Uterus (tissue), 4 donors: ENCODE data around the gene FAM217B. TPM values are rescaled to one million over a fixed set of nuclear protein-coding genes. Genes with fewer than 3 reads are reported as not detected.

Source experiments
- DNase-seq, 2 donors: peaks; one replicate each; pipeline ENCODE4 v3.0.0-alpha.2; 2019 to 2020
- H3K27ac ChIP-seq, 2 donors: fragments of 200-600 bp; sonication (generic); 1 replicate in 1 of 2; 2 replicates in 1 of 2; pipeline ENCODE4 v1.5.1; 2016 to 2018
- H3K27me3 ChIP-seq, 2 donors: fragments of 200-600 bp; sonication (generic); one replicate each; pipeline ENCODE4 v1.5.1; 2018 to 2019; ENCODE audit warnings: control low read depth in 1 of 2
- H3K36me3 ChIP-seq, 2 donors: fragments of 200-600 bp; sonication (generic); one replicate each; pipeline ENCODE4 v1.5.1; 2019; ENCODE audit warnings: control low read depth in 1 of 2
- H3K4me1 ChIP-seq, 2 donors: fragments of 200-600 bp; sonication (generic); one replicate each; pipeline ENCODE4 v1.5.1; 2018 to 2019; ENCODE audit warnings: control low read depth in 1 of 2
- H3K4me3 ChIP-seq, 2 donors: fragments of 200-600 bp; sonication (generic); 1 replicate in 1 of 2; 2 replicates in 1 of 2; pipeline ENCODE4 v1.5.1; 2018 to 2019; ENCODE audit warnings: mild to moderate bottlenecking in 1 of 2
- H3K9me3 ChIP-seq, 2 donors: fragments of 200-600 bp; sonication (generic); one replicate each; pipeline ENCODE4 v1.5.1; 2019; ENCODE audit warnings: control low read depth in 1 of 2
- POLR2A ChIP-seq, 2 donors: fragments of 450-650 bp; IDR thresholded peaks; one replicate each; pipeline ENCODE4 v1.6.1; 2016; ENCODE audit warnings: antibody characterized with exemption in 2 of 2, mild to moderate bottlenecking in 1 of 2, moderate library complexity in 1 of 2
- intact Hi-C: fragments of 100-400 bp; cut with DNase I; formaldehyde crosslinking; loops from one replicate; pipeline ENCODE4 v1.15.1; 2023; ENCODE audit warnings: low total_unique reads
- total RNA-seq, 4 donors: library from RNA; depleted of rRNA in 3 of 4; stranded (reverse); fragments of >200 nt in 3 of 4; gene quantifications; one replicate each; pipeline versions ENCODE4 v1.1.0 to v1.2.4, GENCODE V29; 2014 to 2023
- TF ChIP-seq, protein P1 (sequence below), 4 experiments: fragments of 200-600 bp in 2 of 4; fragments of 450-650 bp in 2 of 4; sonication (generic) in 2 of 4; IDR thresholded peaks; one replicate each; pipeline ENCODE4 v1.5.1; 2016 to 2019; ENCODE audit warnings: antibody characterized with exemption in 4 of 4, mild to moderate bottlenecking in 2 of 4, moderate library complexity in 1 of 4
- donor health status: DM: yes; HTN: yes; CAD: no.

The FAM217B gene
- total RNA-seq, 4 donors from 2014 or later, result 12.9 to 22.5 (median 14.5) TPM

DNA sequence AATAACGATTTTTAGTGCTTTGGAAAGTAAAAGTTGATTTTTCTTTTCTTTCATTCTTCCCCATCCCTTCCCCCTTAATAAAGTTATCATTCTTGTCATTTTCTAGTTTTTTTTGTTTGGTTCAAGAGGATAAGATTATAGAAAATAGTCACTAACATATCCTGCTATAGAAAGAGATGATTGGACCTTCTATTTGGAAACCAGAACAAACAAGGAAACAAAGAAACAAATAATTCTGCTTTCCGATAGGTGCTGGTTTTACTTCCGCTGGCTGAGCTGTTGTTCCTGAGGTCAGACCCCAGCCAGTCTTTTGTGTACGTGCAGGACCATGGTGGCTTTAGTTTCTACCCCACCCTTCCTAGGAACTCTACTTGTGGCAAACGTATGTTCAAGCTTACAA lies 17.9 kb downstream of the FAM217B start, which contains the start of gene CDH26:
Gene CDH26, plus strand, starts transcription at position 301 of the 400 bp plus-strand sequence. CDS start 304 bp downstream, outside the sequence.
- Histone ChIP-seq H3K36me3 (no peaks in the 10 kb centered on the region), H3K9me3 (no peaks in the 10 kb centered on the region), H3K27me3 (no peaks in the 10 kb centered on the region), H3K4me1 (no peaks in the 10 kb centered on the region), H3K27ac (no peak within 1 kb of the TSS), H3K4me3 (no peak within 1 kb of the TSS)
- TF ChIP-seq POLR2A (IDR thresholded peaks at IDR 0.05), result no peak
- TF ChIP-seq, protein P1, sequence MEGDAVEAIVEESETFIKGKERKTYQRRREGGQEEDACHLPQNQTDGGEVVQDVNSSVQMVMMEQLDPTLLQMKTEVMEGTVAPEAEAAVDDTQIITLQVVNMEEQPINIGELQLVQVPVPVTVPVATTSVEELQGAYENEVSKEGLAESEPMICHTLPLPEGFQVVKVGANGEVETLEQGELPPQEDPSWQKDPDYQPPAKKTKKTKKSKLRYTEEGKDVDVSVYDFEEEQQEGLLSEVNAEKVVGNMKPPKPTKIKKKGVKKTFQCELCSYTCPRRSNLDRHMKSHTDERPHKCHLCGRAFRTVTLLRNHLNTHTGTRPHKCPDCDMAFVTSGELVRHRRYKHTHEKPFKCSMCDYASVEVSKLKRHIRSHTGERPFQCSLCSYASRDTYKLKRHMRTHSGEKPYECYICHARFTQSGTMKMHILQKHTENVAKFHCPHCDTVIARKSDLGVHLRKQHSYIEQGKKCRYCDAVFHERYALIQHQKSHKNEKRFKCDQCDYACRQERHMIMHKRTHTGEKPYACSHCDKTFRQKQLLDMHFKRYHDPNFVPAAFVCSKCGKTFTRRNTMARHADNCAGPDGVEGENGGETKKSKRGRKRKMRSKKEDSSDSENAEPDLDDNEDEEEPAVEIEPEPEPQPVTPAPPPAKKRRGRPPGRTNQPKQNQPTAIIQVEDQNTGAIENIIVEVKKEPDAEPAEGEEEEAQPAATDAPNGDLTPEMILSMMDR (IDR thresholded peaks at IDR 0.05), result no peak
- no peak for DNase-seq
- intact Hi-C loops, result no loop called here

DNA sequence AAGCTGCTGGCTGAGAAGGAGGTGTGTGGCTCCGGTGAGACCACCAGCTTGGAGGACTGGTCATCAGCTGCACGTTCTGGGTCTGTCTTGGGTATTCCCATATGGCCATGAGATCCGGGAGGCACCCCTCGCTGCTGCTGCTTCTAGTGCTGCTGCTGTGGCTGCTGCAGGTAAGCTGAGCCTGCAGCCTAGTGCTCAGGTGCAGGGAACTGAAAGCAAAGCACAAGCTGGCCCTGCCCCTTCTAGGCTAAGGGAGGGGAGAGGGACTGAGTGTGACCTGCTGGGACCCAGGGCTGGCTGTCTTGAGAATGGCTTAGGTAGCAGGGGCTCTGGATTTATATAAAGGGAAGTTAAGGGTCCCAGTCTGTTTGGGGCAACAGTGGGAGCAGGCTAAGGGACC lies 18.4 kb downstream of the FAM217B start:
- no peak for DNase-seq
- no peak overlapping the region for H3K4me3 ChIP-seq

DNA sequence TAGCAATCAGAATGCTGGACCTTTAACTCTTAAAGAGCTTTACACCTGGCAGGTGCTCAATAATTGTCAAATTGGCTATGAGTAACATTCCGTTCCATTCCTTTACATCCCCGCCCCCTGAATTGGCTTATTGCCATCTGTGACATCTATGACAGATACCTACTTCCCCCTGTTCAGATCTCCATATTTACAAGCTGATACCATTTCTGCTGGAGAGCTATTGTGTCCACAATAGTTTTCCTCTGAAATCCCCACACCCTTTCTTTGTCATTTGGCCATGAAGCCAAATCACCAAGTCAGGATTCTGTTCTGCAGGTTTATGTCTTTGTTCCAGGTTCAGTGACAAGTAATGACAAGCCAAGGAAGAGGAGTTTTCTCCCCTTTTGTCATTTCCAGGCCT lies 21.2 kb downstream of the FAM217B start:
- no peaks in the 10 kb centered on the region for H3K27me3 ChIP-seq
- H3K27ac ChIP-seq, result no peak overlapping the region
- no peaks in the 10 kb centered on the region for H3K4me1 ChIP-seq
- intact Hi-C loops, result no loop called here
- H3K4me3 ChIP-seq, result no peak overlapping the region
- H3K36me3 ChIP-seq, result no peaks in the 10 kb centered on the region
- no peak for DNase-seq
- TF ChIP-seq POLR2A (IDR thresholded peaks at IDR 0.05), result no peak
- TF ChIP-seq, protein P1 (IDR thresholded peaks at IDR 0.05), result no peak
- H3K9me3 ChIP-seq, result no peaks in the 10 kb centered on the region

More for the DNA sequence above, 18.4 kb downstream of the FAM217B start:
- Histone ChIP-seq H3K27ac (no peak overlapping the region), H3K36me3 (no peaks in the 10 kb centered on the region), H3K4me1 (no peaks in the 10 kb centered on the region), H3K9me3 (no peaks in the 10 kb centered on the region), H3K27me3 (no peaks in the 10 kb centered on the region)
- TF ChIP-seq POLR2A (IDR thresholded peaks at IDR 0.05), result no peak
- TF ChIP-seq, protein P1 (IDR thresholded peaks at IDR 0.05), result no peak
- intact Hi-C loops, result no loop called here

DNA sequence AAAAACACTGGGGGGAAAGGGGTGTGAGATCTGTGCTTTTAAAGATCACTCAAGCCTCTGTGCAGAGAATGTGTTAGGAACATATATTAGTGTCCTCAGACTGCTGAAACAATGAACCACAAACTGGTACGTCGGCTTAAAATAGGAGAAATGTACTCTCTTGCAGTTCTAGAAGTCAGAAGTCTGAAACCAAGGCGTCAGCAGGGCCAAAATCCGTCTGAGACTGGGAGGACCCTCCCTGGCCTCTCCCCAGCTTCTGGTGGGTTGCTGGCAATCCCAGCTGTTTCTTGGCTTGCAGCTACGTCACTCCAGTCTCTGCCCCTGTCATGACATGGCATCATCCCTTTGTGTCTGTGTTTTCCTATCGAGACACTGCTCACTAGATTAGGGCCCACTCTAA lies 22.0 kb downstream of the FAM217B start:
- Histone ChIP-seq H3K36me3 (no peaks in the 10 kb centered on the region), H3K4me1 (no peaks in the 10 kb centered on the region), H3K9me3 (no peaks in the 10 kb centered on the region), H3K4me3 (no peak overlapping the region), H3K27ac (no peak overlapping the region), H3K27me3 (no peaks in the 10 kb centered on the region)
- intact Hi-C loops, result no loop called here
- TF ChIP-seq, protein P1 (IDR thresholded peaks at IDR 0.05), result no peak
- TF ChIP-seq POLR2A (IDR thresholded peaks at IDR 0.05), result no peak
- DNase-seq, result no peak

DNA sequence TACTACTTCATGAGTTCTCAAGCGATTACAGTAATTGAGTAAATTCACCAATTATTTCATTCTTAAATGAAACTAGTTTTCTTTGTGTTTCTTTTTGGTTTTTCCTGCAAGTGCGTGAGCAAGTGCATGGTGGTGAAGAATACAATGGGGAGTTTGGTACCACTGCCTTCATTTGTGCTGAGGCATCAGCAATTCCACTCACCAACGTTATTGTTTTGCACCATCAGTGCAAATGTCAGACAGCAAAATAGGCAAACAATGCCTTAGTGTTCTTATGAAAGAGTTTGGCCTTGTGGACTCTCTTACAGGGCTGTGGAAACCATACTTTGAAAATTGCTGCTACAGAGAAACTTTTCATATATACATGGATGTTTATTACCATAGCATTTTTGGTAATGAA lies 26.2 kb downstream of the FAM217B start:
- Histone ChIP-seq H3K4me3 (no peak overlapping the region), H3K36me3 (no peaks in the 10 kb centered on the region), H3K4me1 (no peaks in the 10 kb centered on the region), H3K27ac (no peak overlapping the region), H3K9me3 (no peaks in the 10 kb centered on the region), H3K27me3 (no peaks in the 10 kb centered on the region)
- TF ChIP-seq, protein P1 (IDR thresholded peaks at IDR 0.05), result no peak
- no peak for TF ChIP-seq POLR2A (IDR thresholded peaks at IDR 0.05)
- intact Hi-C loops, result no loop called here
- DNase-seq, result no peak
